Transverse colon (tissue), 4 donors: ENCODE results near the gene SIM2. TPM values are rescaled to one million over a fixed set of nuclear protein-coding genes. Genes with fewer than 3 reads are reported as not detected.
"Not testable (repeated sequence)": the region's sequence is repeated elsewhere in the genome, so short reads cannot be mapped to it uniquely, and the experiment has no call there.

Source experiments
- DNase-seq: peaks from one replicate; pipeline ENCODE4 v3.0.0-alpha.2; 2019
- H3K27ac ChIP-seq, 4 donors: fragments of 200-600 bp; sonication (generic); 2 replicates each; pipeline ENCODE4 v1.5.1; 2016 to 2018; ENCODE audit warnings: inconsistent platforms in 4 of 4
- H3K27me3 ChIP-seq: fragments of 200-600 bp; sonication (generic); 2 replicates; pipeline ENCODE4 v1.5.1; 2017; ENCODE audit warnings: inconsistent platforms
- H3K36me3 ChIP-seq, 4 donors: fragments of 200-600 bp; sonication (generic); 2 replicates each; pipeline ENCODE4 v1.5.1; 2017 to 2019; ENCODE audit warnings: inconsistent platforms in 4 of 4
- H3K4me1 ChIP-seq, 4 donors: fragments of 200-600 bp; sonication (generic); 2 replicates each; pipeline ENCODE4 v1.5.1; 2017 to 2020; ENCODE audit warnings: inconsistent platforms in 4 of 4
- H3K4me3 ChIP-seq, 4 donors: fragments of 200-600 bp; sonication (generic); 1 replicate in 1 of 4; 2 replicates in 3 of 4; pipeline versions ENCODE4 v1.5.1 to v1.6.1; 2017 to 2019; ENCODE audit warnings: inconsistent platforms in 4 of 4
- H3K9me3 ChIP-seq, 2 donors: fragments of 200-600 bp; sonication (generic); 2 replicates each; pipeline ENCODE4 v1.5.1; 2017 to 2019; ENCODE audit warnings: inconsistent platforms in 2 of 2
- EP300 ChIP-seq: sonication (generic); formaldehyde crosslinking; IDR thresholded peaks from one replicate; pipeline ENCODE4 v1.6.1; 2017; ENCODE audit warnings: antibody characterized with exemption, low read depth
- POLR2A ChIP-seq: fragments of 450-650 bp; IDR thresholded peaks from one replicate; pipeline ENCODE4 v1.6.1; 2016; ENCODE audit warnings: antibody characterized with exemption, mild to moderate bottlenecking, moderate library complexity
- POLR2AphosphoS5 ChIP-seq, 3 donors: sonication (generic); formaldehyde crosslinking; IDR thresholded peaks; one replicate each; pipeline ENCODE4 v1.6.1; 2016; ENCODE audit warnings: antibody characterized with exemption in 3 of 3
- WGBS, 2 donors: methylation state at CpG; one replicate each; pipeline ENCODE4 v1.1.5; 2018; ENCODE audit warnings: low coverage in 1 of 2; 5-methylcytosine and 5-hydroxymethylcytosine counted together
- in situ Hi-C, 4 donors: fragments of 200-750 bp; cut with MboI; loops; one replicate each; pipeline versions ENCODE4 v1.15.0 to v1.15.1; 2017; ENCODE audit warnings: low sequenced_read_pairs in 3 of 4, low pct_ligation_motif_present in 1 of 4, low pct_unique_long_range_greater_than_20kb in 1 of 4
- intact Hi-C: fragments of 100-400 bp; cut with DNase I; formaldehyde crosslinking; loops from one replicate; pipeline ENCODE4 v1.15.1; 2023; ENCODE audit warnings: low total_unique reads
- total RNA-seq, 4 donors: library from RNA; depleted of rRNA; stranded (reverse); fragments of >200 nt; gene quantifications; one replicate each; pipeline ENCODE4 v1.1.0, GENCODE V29; 2016
- TF ChIP-seq, protein P1 (sequence below), 5 experiments: fragments of 200-600 bp in 3 of 5; fragments of 450-650 bp in 2 of 5; sonication (generic) in 3 of 5; IDR thresholded peaks; 1 replicate in 2 of 5; 2 replicates in 3 of 5; pipeline ENCODE4 v1.5.1; 2016 to 2017; ENCODE audit warnings: antibody characterized with exemption in 5 of 5, inconsistent platforms in 3 of 5, mild to moderate bottlenecking in 2 of 5, moderate library complexity in 1 of 5

Gene SIM2
- total RNA-seq, 4 donors from 2014 or later: 0.32 TPM; not detected in 3

DNA sequence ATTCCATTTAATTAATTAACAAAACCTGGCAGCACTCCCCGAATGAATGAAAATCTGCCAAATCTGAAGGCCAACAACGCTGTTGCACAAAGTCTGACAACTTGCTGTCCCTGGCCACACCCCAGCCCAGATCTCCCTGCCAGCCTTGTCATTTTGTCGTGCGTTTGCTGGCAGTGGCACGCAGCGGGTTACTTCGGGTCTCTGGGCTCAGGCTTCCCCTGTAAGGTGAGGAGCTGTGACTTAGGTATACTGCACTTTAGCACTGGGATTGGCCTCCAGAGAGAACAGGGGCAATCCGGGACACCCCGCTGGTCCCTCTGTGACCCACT, 34.3 kb upstream of the SIM2 start:
- TF ChIP-seq POLR2AphosphoS5 (IDR thresholded peaks at IDR 0.05) (no peak), POLR2A (no peak), EP300 (no peak)
- TF ChIP-seq, protein P1, sequence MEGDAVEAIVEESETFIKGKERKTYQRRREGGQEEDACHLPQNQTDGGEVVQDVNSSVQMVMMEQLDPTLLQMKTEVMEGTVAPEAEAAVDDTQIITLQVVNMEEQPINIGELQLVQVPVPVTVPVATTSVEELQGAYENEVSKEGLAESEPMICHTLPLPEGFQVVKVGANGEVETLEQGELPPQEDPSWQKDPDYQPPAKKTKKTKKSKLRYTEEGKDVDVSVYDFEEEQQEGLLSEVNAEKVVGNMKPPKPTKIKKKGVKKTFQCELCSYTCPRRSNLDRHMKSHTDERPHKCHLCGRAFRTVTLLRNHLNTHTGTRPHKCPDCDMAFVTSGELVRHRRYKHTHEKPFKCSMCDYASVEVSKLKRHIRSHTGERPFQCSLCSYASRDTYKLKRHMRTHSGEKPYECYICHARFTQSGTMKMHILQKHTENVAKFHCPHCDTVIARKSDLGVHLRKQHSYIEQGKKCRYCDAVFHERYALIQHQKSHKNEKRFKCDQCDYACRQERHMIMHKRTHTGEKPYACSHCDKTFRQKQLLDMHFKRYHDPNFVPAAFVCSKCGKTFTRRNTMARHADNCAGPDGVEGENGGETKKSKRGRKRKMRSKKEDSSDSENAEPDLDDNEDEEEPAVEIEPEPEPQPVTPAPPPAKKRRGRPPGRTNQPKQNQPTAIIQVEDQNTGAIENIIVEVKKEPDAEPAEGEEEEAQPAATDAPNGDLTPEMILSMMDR (IDR thresholded peaks at IDR 0.05): no peak
- Histone ChIP-seq H3K27ac (no peak overlapping the region), H3K4me1 (no peaks in the 10 kb centered on the region), H3K27me3 (peaks cover 87% of the 10 kb centered on the region), H3K4me3 (no peak overlapping the region), H3K36me3 (no peaks in the 10 kb centered on the region), H3K9me3 (no peaks in the 10 kb centered on the region)
- in situ Hi-C loops: no loop called here
- DNase-seq: no peak
- 52 to 53% methylated on average over 5 to 9 of the region's 9 CpGs for WGBS, 2 donors
- intact Hi-C loops: no loop called here

DNA sequence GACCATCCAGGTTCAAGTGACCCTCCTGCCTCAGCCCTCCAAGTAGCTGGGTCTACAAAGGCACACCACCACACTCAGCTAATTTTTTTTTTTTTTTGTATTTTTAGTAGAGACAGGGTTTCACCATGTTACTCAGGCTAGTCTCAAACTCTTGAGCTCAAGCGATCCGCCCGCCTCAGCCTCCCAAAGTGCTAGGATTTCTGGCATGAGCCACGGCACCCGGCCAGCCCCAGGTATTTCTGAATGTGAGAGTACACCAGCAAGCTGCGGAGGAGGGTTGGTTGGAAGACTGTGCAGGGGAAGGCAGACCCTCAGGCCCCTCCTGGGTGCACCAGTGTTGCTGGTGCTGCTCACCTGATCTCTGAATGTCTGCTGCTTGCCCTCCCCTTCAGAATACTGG, 33.1 kb upstream of the SIM2 start:
- Histone ChIP-seq H3K4me1 (no peaks in the 10 kb centered on the region), H3K27ac (no peak overlapping the region), H3K4me3 (no peak overlapping the region), H3K27me3 (peaks cover 86% of the 10 kb centered on the region), H3K9me3 (no peaks in the 10 kb centered on the region), H3K36me3 (no peaks in the 10 kb centered on the region)
- DNase-seq: no peak
- intact Hi-C loops (no loop called here), in situ Hi-C loops (no loop called here)
- TF ChIP-seq, protein P1 (IDR thresholded peaks at IDR 0.05): no peak
- TF ChIP-seq POLR2A (no peak), POLR2AphosphoS5 (IDR thresholded peaks at IDR 0.05) (no peak), EP300 (no peak)
- WGBS, 2 donors: 92% methylated on average over 6 of the region's 6 CpGs; no CpG with 5 or more reads in 1 of the 2 donors

DNA sequence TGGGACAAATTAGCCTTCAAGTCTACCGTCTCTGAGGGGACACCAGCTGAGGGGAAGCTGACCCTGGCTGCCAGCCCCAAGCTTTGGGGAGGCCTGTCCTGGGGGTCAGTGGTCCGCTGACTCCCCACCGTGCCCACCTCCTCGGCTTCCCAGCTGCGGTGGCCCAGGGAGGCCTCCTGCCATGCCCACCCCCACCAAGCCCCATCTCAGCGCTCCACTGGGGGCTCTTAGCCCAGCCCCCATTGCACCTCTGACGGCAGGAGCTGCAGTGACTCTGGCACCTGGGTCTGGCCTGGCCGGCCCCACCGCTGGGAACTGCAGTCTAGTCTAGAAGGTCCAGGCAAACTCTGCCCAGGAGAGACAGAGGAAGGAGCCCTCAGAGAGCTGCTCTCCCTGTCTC, 30.2 kb upstream of the SIM2 start:
- no peaks in the 10 kb centered on the region for H3K9me3 ChIP-seq
- H3K36me3 ChIP-seq: no peaks in the 10 kb centered on the region
- H3K27me3 ChIP-seq: peaks cover 72% of the 10 kb centered on the region
- no peaks in the 10 kb centered on the region for H3K4me1 ChIP-seq
- H3K27ac ChIP-seq: no peak overlapping the region
- H3K4me3 ChIP-seq: no peak overlapping the region
- WGBS, 2 donors: 70% methylated on average over 9 of the region's 9 CpGs; no CpG with 5 or more reads in 1 of the 2 donors
- intact Hi-C loops (no loop called here), in situ Hi-C loops (no loop called here)
- no peak for DNase-seq
- TF ChIP-seq, protein P1 (IDR thresholded peaks at IDR 0.05): no peak
- no peak for TF ChIP-seq POLR2AphosphoS5 (IDR thresholded peaks at IDR 0.05)
- no peak for TF ChIP-seq POLR2A
- no peak for TF ChIP-seq EP300

DNA sequence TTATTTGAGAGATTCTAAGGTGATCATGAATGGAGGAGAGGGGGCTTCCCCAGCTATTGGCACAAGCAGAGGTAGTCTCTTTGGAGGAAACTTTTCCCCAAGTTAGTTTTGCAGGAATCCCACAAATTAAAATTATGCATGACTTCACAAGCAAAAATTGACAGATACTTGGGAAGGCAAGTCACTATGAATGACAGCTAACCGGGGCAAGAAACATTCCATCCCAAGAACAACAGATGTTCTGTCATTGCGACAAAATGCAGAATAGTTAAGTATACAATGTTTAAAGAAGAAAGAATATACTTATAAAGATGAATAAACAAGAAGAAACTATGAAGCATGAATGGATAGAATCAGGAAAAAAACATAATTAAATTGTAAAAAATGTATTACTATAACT, 27.1 kb upstream of the SIM2 start:
- 71 to 77% methylated on average over 2 of the region's 2 CpGs for WGBS, 2 donors
- in situ Hi-C loops (no loop called here), intact Hi-C loops (no loop called here)
- TF ChIP-seq EP300 (no peak), POLR2A (no peak), POLR2AphosphoS5 (IDR thresholded peaks at IDR 0.05) (no peak)
- TF ChIP-seq, protein P1 (IDR thresholded peaks at IDR 0.05): no peak
- Histone ChIP-seq H3K36me3 (no peaks in the 10 kb centered on the region), H3K4me3 (no peak overlapping the region), H3K9me3 (no peaks in the 10 kb centered on the region), H3K4me1 (no peaks in the 10 kb centered on the region), H3K27ac (no peak overlapping the region), H3K27me3 (peaks cover 73% of the 10 kb centered on the region)
- DNase-seq: no peak

DNA sequence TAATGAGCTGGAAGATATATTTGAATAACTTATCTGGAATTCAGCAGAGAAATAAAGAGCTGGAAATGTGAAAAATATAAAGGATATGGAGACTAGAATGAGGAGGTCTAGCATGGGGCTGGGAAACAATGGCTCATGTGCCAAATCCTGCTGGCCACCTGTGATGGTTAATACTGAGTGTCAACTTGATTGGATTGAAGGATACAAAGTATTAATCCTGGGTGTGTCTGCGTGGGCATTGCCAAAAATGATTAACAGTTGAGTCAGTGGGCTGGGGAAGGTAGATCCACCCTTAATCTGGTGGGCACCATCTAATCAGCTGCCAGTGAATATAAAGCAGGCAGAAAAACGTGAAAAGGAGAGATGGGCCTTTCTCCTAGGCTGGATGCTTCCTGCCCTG, 26.6 kb upstream of the SIM2 start:
- H3K4me3 ChIP-seq, in situ Hi-C loops, intact Hi-C loops, H3K27ac ChIP-seq, H3K36me3 ChIP-seq, H3K9me3 ChIP-seq, DNase-seq, H3K4me1 ChIP-seq: not testable (repeated sequence)
- WGBS, 2 donors: 58 to 68% methylated on average over 2 of the region's 2 CpGs
- peaks cover 74% of the 10 kb centered on the region for H3K27me3 ChIP-seq
